Measurements from ENCODE around the gene VWA3B. TPM values are rescaled to one million over a fixed set of nuclear protein-coding genes. Genes with fewer than 3 reads are reported as not detected.
A peak's percentile ranks its signal among the peaks of the same experiment; 100 is the strongest.

VWA3B gene, protein sequence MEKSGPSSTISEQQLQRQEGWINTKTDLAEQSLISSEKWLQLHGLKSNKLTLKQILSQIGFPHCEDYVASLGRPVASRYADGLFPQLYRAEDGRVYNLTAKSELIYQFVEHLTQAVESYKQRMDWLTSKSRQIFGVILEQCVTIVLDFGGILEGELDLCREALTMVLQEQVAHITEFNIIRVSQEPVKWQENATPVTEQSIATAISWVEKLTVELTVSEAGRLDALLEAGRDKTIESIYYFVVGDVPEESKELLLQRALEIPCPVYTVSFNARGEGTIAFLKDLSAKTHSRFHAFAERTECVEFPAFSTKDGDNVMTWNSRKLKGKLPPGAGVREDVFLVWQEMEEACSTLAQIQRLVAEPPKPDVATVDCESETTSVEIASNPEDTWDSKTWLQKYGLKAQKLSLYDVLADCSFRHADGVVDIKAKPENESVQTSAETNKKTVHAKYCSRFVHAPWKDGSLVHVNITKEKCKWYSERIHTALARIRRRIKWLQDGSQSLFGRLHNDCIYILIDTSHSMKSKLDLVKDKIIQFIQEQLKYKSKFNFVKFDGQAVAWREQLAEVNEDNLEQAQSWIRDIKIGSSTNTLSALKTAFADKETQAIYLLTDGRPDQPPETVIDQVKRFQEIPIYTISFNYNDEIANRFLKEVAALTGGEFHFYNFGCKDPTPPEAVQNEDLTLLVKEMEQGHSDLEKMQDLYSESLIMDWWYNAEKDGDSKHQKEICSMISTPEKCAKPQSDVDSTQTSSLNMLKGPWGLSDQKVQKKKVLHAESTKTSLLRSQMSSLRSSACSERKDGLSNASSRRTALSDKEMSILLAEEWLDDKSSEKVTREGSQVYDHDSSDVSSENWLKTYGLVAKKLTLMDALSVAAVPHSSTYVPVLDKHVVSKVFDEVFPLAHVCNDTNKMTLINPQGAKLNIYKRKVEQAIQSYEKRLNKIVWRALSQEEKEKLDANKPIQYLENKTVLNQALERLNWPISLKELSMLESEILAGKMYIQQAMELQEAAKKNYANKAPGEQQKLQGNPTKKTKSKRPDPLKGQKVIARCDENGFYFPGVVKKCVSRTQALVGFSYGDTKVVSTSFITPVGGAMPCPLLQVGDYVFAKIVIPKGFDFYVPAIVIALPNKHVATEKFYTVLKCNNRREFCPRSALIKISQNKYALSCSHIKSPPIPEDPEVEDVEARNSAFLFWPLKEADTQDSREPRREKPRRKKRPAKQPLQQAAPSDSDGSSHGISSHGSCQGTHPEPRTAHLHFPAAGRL (N-terminal part only)
- polyA plus RNA-seq (2013, experiment 1 of 2) = 0.67 TPM
- 0.56 TPM for polyA plus RNA-seq (2013, experiment 2 of 2)

DNA sequence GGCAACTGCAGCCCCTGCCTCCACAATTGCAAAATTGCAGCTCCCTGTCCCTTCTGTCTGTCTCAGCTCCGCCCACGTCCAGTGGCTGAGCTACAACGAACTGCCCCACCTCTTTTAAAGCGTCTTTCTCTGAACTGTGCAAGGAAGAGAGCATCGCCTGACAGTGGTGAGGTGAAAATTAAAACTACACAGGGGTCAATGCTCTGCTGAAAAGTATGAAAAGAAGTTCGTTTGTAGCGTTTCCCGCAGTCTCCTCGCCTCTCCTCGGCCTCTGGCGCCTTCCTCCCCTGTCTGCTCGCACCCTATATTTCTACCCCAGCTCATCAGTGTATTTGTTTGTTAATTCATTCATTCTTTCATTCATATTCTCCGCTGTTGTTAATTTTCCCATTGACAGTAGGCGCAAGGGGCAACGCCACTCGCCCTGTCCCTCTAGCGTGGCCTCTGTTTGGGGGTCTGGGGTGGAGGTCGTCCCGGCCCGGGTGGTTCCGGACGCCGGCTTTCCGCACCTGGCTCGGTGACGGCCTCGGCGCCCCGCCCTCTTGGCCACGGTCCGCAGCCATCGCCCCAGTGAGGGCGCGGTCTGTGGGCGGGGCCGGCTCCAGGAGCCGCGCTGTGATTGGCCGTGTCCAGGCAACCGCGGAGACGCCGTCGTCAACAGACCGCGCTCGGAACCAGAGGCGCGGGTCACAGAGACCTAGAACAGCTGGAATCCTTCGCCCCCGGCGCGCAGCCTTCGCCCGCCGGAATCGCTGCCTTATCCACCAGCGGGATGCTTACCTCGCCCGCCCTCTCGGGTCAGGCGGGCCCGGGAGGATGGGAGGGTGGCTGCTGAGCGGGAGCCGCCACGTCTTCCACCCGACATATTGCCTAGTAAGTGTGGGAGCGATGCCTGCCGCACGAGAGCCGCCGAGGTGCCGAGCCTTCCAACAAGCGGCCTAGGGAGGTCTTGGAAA, at the start of gene VWA3B:
Gene VWA3B, plus strand, starts transcription at position 677 of the 956 bp plus-strand sequence. CDS start 5,926 bp downstream, outside the sequence.
- H3K9ac ChIP-seq (ENCODE audit: low read length) = peak within 1 kb of the TSS; percentile 55
- no peak within 1 kb of the TSS for H3K18ac ChIP-seq (ENCODE audit: low read length)
- no peak within 1 kb of the TSS for H2AK5ac ChIP-seq (ENCODE audit: low read length)
- H3K23ac ChIP-seq (ENCODE audit: low read length) = no peak within 1 kb of the TSS
- WGBS (ENCODE audit: extremely low coverage, insufficient coverage, low lambda C conversion rate) = no CpG with 5 or more reads among the region's 74 CpGs
- no peak within 1 kb of the TSS for H2BK120ac ChIP-seq (ENCODE audit: low read depth, low read length)
- H2BK15ac ChIP-seq (replicated peaks; ENCODE audit: low read depth) = no peak within 1 kb of the TSS
- no peaks in the 10 kb centered on the region for H3K79me2 ChIP-seq (ENCODE audit: control insufficient read depth, insufficient read depth, low read length)
- H3K4me2 ChIP-seq (ENCODE audit: low read length) = peak within 1 kb of the TSS; percentile 93
- peak within 1 kb of the TSS; percentile 57 for H3K4me3 ChIP-seq (ENCODE audit: low read length)
- no peaks in the 10 kb centered on the region for H3K36me3 ChIP-seq (ENCODE audit: control insufficient read depth, insufficient read depth, low read length)
- peak; percentile 93 for DNase-seq
- no peak within 1 kb of the TSS for H4K8ac ChIP-seq (ENCODE audit: low read depth, low read length)
- H3K56ac ChIP-seq (ENCODE audit: low read length) = peak within 1 kb of the TSS; percentile 81
- H3K4me1 ChIP-seq (ENCODE audit: control insufficient read depth, low read depth, low read length) = peaks cover 4% of the 10 kb centered on the region
- H3K27ac ChIP-seq (ENCODE audit: low read depth, low read length) = no peak within 1 kb of the TSS
- no peak within 1 kb of the TSS for H3K4ac ChIP-seq (ENCODE audit: low read depth, low read length)
- peaks cover 4% of the 10 kb centered on the region for H3K27me3 ChIP-seq (ENCODE audit: insufficient read depth, low read length, poor library complexity)
- H4K5ac ChIP-seq (ENCODE audit: low read length) = no peak within 1 kb of the TSS
- H2BK5ac ChIP-seq (ENCODE audit: low read length) = no peak within 1 kb of the TSS
- no peaks in the 10 kb centered on the region for H3K79me1 ChIP-seq (ENCODE audit: low read length)

DNA sequence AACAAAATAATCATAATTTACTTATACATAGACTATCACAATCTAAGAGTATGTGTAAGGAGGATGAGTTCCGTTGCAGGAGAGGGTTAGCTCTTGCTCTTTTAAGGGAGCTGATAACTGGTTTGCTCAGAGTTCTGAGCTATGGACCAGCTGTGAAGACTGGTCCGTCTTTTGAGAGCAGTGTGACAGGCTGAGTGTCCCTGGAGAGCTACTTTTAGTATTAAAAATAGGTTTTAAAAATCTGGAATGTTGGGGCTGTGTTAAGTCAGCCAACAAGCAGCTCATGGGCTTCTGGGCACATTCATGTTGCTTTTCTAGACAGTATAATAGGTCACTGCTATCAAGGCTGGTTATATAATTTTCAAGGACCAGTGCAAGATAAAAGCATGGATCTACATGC, 49.8 kb upstream of the VWA3B start:
- no peaks in the 10 kb centered on the region for H3K79me2 ChIP-seq (ENCODE audit: control insufficient read depth, insufficient read depth, low read length)
- DNase-seq = no peak
- peak overlapping the region; percentile 12 for H2AK5ac ChIP-seq (ENCODE audit: low read length)
- peaks cover 15% of the 10 kb centered on the region for H3K4me1 ChIP-seq (ENCODE audit: control insufficient read depth, low read depth, low read length)
- H3K9ac ChIP-seq (ENCODE audit: low read length) = no peak overlapping the region
- H3K23ac ChIP-seq (ENCODE audit: low read length) = no peak overlapping the region
- no peak overlapping the region for H2BK120ac ChIP-seq (ENCODE audit: low read depth, low read length)
- no peak overlapping the region for H2BK15ac ChIP-seq (replicated peaks; ENCODE audit: low read depth)
- H3K79me1 ChIP-seq (ENCODE audit: low read length) = peaks cover 5% of the 10 kb centered on the region
- H3K4ac ChIP-seq (ENCODE audit: low read depth, low read length) = no peak overlapping the region
- no peaks in the 10 kb centered on the region for H3K36me3 ChIP-seq (ENCODE audit: control insufficient read depth, insufficient read depth, low read length)
- H3K27ac ChIP-seq (ENCODE audit: low read depth, low read length) = no peak overlapping the region
- peak overlapping the region; percentile 28 for H2BK5ac ChIP-seq (ENCODE audit: low read length)
- no peak overlapping the region for H3K56ac ChIP-seq (ENCODE audit: low read length)
- H3K18ac ChIP-seq (ENCODE audit: low read length) = no peak overlapping the region
- H3K27me3 ChIP-seq (ENCODE audit: insufficient read depth, low read length, poor library complexity) = no peaks in the 10 kb centered on the region
- WGBS (ENCODE audit: extremely low coverage, insufficient coverage, low lambda C conversion rate) = no CpG with 5 or more reads among the region's 2 CpGs
- no peak overlapping the region for H3K4me3 ChIP-seq (ENCODE audit: low read length)
- H4K5ac ChIP-seq (ENCODE audit: low read length) = no peak overlapping the region
- no peak overlapping the region for H4K8ac ChIP-seq (ENCODE audit: low read depth, low read length)
- no peak overlapping the region for H3K4me2 ChIP-seq (ENCODE audit: low read length)

DNA sequence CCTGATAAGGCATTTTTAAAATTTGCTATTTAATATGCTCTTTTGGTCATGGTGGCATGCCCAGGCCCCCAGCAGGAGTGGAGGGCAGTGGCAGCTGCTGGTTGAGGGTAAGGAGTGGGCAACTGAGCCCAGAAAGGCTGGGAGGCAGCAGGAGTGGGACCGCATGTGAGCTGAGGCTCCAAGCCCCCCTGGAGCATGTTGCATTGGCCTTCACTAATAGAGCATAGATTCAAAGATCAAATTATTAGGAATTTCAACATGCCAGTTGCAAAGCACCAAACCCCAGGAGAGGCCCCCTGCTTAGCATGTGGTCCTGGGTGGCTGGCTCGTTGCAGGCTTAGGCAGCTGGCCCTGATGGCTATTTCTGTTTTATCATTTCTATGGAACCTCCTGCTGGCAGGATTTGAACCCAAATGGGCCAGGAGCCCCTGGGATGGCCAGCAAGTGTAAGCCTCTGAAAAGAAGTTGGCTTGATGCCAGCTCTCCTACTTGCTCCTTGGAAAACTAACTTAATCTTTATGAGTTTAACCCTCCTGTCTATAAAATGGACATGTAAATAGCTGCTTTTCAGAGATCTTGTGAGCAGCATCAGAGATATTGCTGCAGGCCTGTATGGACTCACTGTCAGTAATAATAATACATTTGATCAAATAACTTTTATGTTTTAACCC, 49.2 kb upstream of the VWA3B start:
- no peak overlapping the region for H4K8ac ChIP-seq (ENCODE audit: low read depth, low read length)
- H3K27me3 ChIP-seq (ENCODE audit: insufficient read depth, low read length, poor library complexity) = no peaks in the 10 kb centered on the region
- no peak for DNase-seq
- no peak overlapping the region for H3K4me2 ChIP-seq (ENCODE audit: low read length)
- no peak overlapping the region for H2BK120ac ChIP-seq (ENCODE audit: low read depth, low read length)
- H3K36me3 ChIP-seq (ENCODE audit: control insufficient read depth, insufficient read depth, low read length) = no peaks in the 10 kb centered on the region
- no peak overlapping the region for H3K23ac ChIP-seq (ENCODE audit: low read length)
- H3K79me1 ChIP-seq (ENCODE audit: low read length) = peaks cover 5% of the 10 kb centered on the region
- H3K4me1 ChIP-seq (ENCODE audit: control insufficient read depth, low read depth, low read length) = peaks cover 11% of the 10 kb centered on the region
- no peaks in the 10 kb centered on the region for H3K79me2 ChIP-seq (ENCODE audit: control insufficient read depth, insufficient read depth, low read length)
- no peak overlapping the region for H3K9ac ChIP-seq (ENCODE audit: low read length)
- H3K18ac ChIP-seq (ENCODE audit: low read length) = no peak overlapping the region
- no peak overlapping the region for H2BK15ac ChIP-seq (replicated peaks; ENCODE audit: low read depth)
- H2BK5ac ChIP-seq (ENCODE audit: low read length) = peak overlapping the region; percentile 18
- H3K4ac ChIP-seq (ENCODE audit: low read depth, low read length) = no peak overlapping the region
- WGBS (ENCODE audit: extremely low coverage, insufficient coverage, low lambda C conversion rate) = no CpG with 5 or more reads among the region's 2 CpGs
- no peak overlapping the region for H3K4me3 ChIP-seq (ENCODE audit: low read length)
- no peak overlapping the region for H3K27ac ChIP-seq (ENCODE audit: low read depth, low read length)
- H2AK5ac ChIP-seq (ENCODE audit: low read length) = no peak overlapping the region
- H3K56ac ChIP-seq (ENCODE audit: low read length) = no peak overlapping the region
- no peak overlapping the region for H4K5ac ChIP-seq (ENCODE audit: low read length)

DNA sequence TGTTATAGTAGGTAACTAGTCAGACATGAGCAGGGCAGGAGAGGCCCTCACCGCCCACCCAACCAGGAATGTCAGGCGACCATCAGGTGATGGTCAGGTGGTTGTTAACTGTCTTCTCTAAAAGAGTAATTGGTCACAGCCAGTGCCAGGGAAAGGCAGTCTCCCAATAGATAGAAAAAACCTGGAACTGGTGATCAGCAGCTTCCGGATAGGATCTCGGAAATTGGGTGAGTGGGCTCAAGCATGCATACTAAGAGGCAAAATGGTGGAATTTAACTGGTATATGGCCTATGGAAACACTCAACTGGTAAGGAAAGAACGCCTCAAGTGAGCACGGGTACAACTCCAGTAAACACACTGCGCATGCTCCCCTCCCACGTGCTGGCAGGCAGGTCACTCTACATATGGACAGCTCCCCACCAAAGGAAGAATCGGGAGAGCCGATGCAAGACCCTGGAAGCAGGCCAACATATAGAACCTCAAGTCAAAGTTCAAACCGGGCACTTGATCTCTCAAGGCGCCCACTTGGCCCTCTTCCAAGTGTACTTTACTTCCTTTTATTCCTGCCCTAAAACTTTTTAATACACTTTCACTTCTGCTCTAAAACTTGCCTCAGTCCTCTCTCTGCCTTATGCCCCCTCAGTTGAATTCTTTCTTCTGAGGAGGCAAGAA, 47.7 kb upstream of the VWA3B start:
- H2BK15ac ChIP-seq (replicated peaks; ENCODE audit: low read depth) = no peak overlapping the region
- peaks cover 5% of the 10 kb centered on the region for H3K79me1 ChIP-seq (ENCODE audit: low read length)
- H3K4me3 ChIP-seq (ENCODE audit: low read length) = no peak overlapping the region
- no peak overlapping the region for H3K27ac ChIP-seq (ENCODE audit: low read depth, low read length)
- H4K8ac ChIP-seq (ENCODE audit: low read depth, low read length) = no peak overlapping the region
- no peak overlapping the region for H3K18ac ChIP-seq (ENCODE audit: low read length)
- no peak overlapping the region for H3K4ac ChIP-seq (ENCODE audit: low read depth, low read length)
- no peak overlapping the region for H3K23ac ChIP-seq (ENCODE audit: low read length)
- no peaks in the 10 kb centered on the region for H3K79me2 ChIP-seq (ENCODE audit: control insufficient read depth, insufficient read depth, low read length)
- peak overlapping the region; percentile 36 for H2AK5ac ChIP-seq (ENCODE audit: low read length)
- H4K5ac ChIP-seq (ENCODE audit: low read length) = no peak overlapping the region
- H2BK120ac ChIP-seq (ENCODE audit: low read depth, low read length) = peak overlapping the region; percentile 7
- DNase-seq = no peak
- H2BK5ac ChIP-seq (ENCODE audit: low read length) = no peak overlapping the region
- no peaks in the 10 kb centered on the region for H3K27me3 ChIP-seq (ENCODE audit: insufficient read depth, low read length, poor library complexity)
- H3K4me2 ChIP-seq (ENCODE audit: low read length) = no peak overlapping the region
- H3K4me1 ChIP-seq (ENCODE audit: control insufficient read depth, low read depth, low read length) = peaks cover 9% of the 10 kb centered on the region
- H3K36me3 ChIP-seq (ENCODE audit: control insufficient read depth, insufficient read depth, low read length) = no peaks in the 10 kb centered on the region
- H3K9ac ChIP-seq (ENCODE audit: low read length) = no peak overlapping the region
- peak overlapping the region; percentile 42 for H3K56ac ChIP-seq (ENCODE audit: low read length)
- no CpG with 5 or more reads among the region's 12 CpGs for WGBS (ENCODE audit: extremely low coverage, insufficient coverage, low lambda C conversion rate)
